ENCODE data around the gene NFIA.

The NFIA gene

GRCh38 chr1:61046434-61046833 lies 35.9 kb upstream of the NFIA start:
- H3K36me3 ChIP-seq (ENCODE audit: insufficient read depth) = no peaks in the 10 kb centered on the region
- H4K20me1 ChIP-seq (ENCODE audit: insufficient read depth) = no peaks in the 10 kb centered on the region
- H3K4me1 ChIP-seq (ENCODE audit: low read depth, poor library complexity, severe bottlenecking) = peaks cover 7% of the 10 kb centered on the region
- no peak overlapping the region for H3K9ac ChIP-seq
- no peak for TF ChIP-seq CTCF (conservative IDR thresholded peaks at IDR 0.05; ENCODE audit: low read depth, low read length)
- no peak overlapping the region for H3K4me2 ChIP-seq
- H3K27me3 ChIP-seq (ENCODE audit: insufficient read depth, low read depth) = peaks cover 3% of the 10 kb centered on the region; the same call in 1 of the 2 replicates
- H3K4me3 ChIP-seq (IDR thresholded peaks at IDR 0.05; ENCODE audit: insufficient read depth, low read depth, low read length) = no peak overlapping the region
- no peak overlapping the region for H3K27ac ChIP-seq
- H2AFZ ChIP-seq (ENCODE audit: low read depth) = no peak overlapping the region
- H3K79me2 ChIP-seq (ENCODE audit: insufficient read depth, low read depth) = no peaks in the 10 kb centered on the region

- H3K27me3 ChIP-seq (ENCODE audit: insufficient read depth, low read depth) = peaks cover 7% of the 10 kb centered on the region; the same call in 1 of the 2 replicates
- H3K9ac ChIP-seq = no peak overlapping the region
- H3K79me2 ChIP-seq (ENCODE audit: insufficient read depth, low read depth) = no peaks in the 10 kb centered on the region
- H4K20me1 ChIP-seq (ENCODE audit: insufficient read depth) = no peaks in the 10 kb centered on the region
- peaks cover 14% of the 10 kb centered on the region for H3K4me1 ChIP-seq (ENCODE audit: low read depth, poor library complexity, severe bottlenecking)
- H3K27ac ChIP-seq = no peak overlapping the region
- no peak overlapping the region for H3K4me3 ChIP-seq (IDR thresholded peaks at IDR 0.05; ENCODE audit: insufficient read depth, low read depth, low read length)
- H3K4me2 ChIP-seq = no peak overlapping the region
- TF ChIP-seq CTCF (conservative IDR thresholded peaks at IDR 0.05; ENCODE audit: low read depth, low read length) = no peak
- H3K36me3 ChIP-seq (ENCODE audit: insufficient read depth) = no peaks in the 10 kb centered on the region
- no peak overlapping the region for H2AFZ ChIP-seq (ENCODE audit: low read depth)
Observed at GRCh38 chr1:61047061-61047460, 35.3 kb upstream of the NFIA start.

GRCh38 chr1:61049850-61050540 lies 32.4 kb upstream of the NFIA start:
- Histone ChIP-seq H3K9ac (peak overlapping the region; percentile 61), H2AFZ (ENCODE audit: low read depth) (peak overlapping the region; percentile 97), H3K36me3 (ENCODE audit: insufficient read depth) (no peaks in the 10 kb centered on the region), H3K27ac (no peak overlapping the region), H3K4me2 (peak overlapping the region; percentile 68), H4K20me1 (ENCODE audit: insufficient read depth) (no peaks in the 10 kb centered on the region), H3K4me3 (IDR thresholded peaks at IDR 0.05; ENCODE audit: insufficient read depth, low read depth, low read length) (no peak overlapping the region), H3K79me2 (ENCODE audit: insufficient read depth, low read depth) (no peaks in the 10 kb centered on the region), H3K27me3 (ENCODE audit: insufficient read depth, low read depth) (peaks cover 27% of the 10 kb centered on the region), H3K4me1 (ENCODE audit: low read depth, poor library complexity, severe bottlenecking) (peaks cover 42% of the 10 kb centered on the region)
- peak; percentile 90 for TF ChIP-seq CTCF (conservative IDR thresholded peaks at IDR 0.05; ENCODE audit: low read depth, low read length)

GRCh38 chr1:61050541-61051442 lies 31.6 kb upstream of the NFIA start:
- Histone ChIP-seq H2AFZ (ENCODE audit: low read depth) (peak overlapping the region; percentile 97), H3K27me3 (ENCODE audit: insufficient read depth, low read depth) (peaks cover 35% of the 10 kb centered on the region), H3K27ac (no peak overlapping the region), H3K9ac (peak overlapping the region; percentile 61), H3K4me3 (IDR thresholded peaks at IDR 0.05; ENCODE audit: insufficient read depth, low read depth, low read length) (no peak overlapping the region), H3K36me3 (ENCODE audit: insufficient read depth) (no peaks in the 10 kb centered on the region), H3K79me2 (ENCODE audit: insufficient read depth, low read depth) (no peaks in the 10 kb centered on the region), H3K4me1 (ENCODE audit: low read depth, poor library complexity, severe bottlenecking) (peaks cover 42% of the 10 kb centered on the region), H3K4me2 (peak overlapping the region; percentile 68), H4K20me1 (ENCODE audit: insufficient read depth) (no peaks in the 10 kb centered on the region)
- TF ChIP-seq CTCF (conservative IDR thresholded peaks at IDR 0.05; ENCODE audit: low read depth, low read length) = no peak
